A549 (cell line): ENCODE measurements around the gene LINC01488. TPM values are rescaled to one million over a fixed set of nuclear protein-coding genes. Genes with fewer than 3 reads are reported as not detected.

ENCODE experiments used
- ATAC-seq, 2 experiments: fragments of 200-7000 bp in 1 of 2; fragments of >200 bp in 1 of 2; cut with Nextera tagmentation in 1 of 2; cut with Tn5 transposase in 1 of 2; 3 replicates each; pipeline versions ENCODE4 v1.8.0 to v1.9.1; 2018 to 2020; ENCODE audit warnings: mild to moderate bottlenecking in 1 of 2, moderate library complexity in 1 of 2
- CTCF ChIA-PET: fragments of 300-600 bp; sonication (Branson Sonifier 250); formaldehyde crosslinking; extraction: SDS; loops from one replicate; lab custom pipeline; 2021; ENCODE audit warnings: antibody characterized with exemption, inconsistent platforms; lab: Yijun Ruan, JAX
- POLR2A ChIA-PET: fragments of 350-600 bp; formaldehyde crosslinking; extraction: SDS; loops from one replicate; lab custom pipeline; 2021; ENCODE audit warnings: antibody characterized with exemption, inconsistent platforms; lab: Yijun Ruan, JAX
- DNase-seq, 2 experiments: peaks; one replicate each; pipeline versions ENCODE4 v3.0.0 to v3.0.0-alpha.2; 2011 to 2016; ENCODE audit warnings: low read depth in 1 of 2, low spot score in 1 of 2
- FAIRE-seq: peaks from 2 replicates; lab custom pipeline; 2011; peaks lifted over from hg19 to GRCh38; lab: Jason Lieb, UNC
- H3K27ac ChIP-seq, 2 experiments: fragments of >200 bp; sonication (Bioruptor Twin); formaldehyde crosslinking; 3 replicates each; pipeline ENCODE4 v1.5.1; 2016 to 2017
- H3K4me1 ChIP-seq: fragments of >200 bp; sonication (Bioruptor Twin); formaldehyde crosslinking; 3 replicates; pipeline ENCODE4 v1.6.1; 2016
- H3K4me2 ChIP-seq: fragments of >200 bp; sonication (Bioruptor Twin); formaldehyde crosslinking; 3 replicates; pipeline ENCODE4 v1.6.1; 2016
- H3K4me3 ChIP-seq: fragments of >200 bp; sonication (Bioruptor Twin); formaldehyde crosslinking; 3 replicates; pipeline ENCODE4 v1.5.1; 2016
- H3K9me3 ChIP-seq: fragments of >200 bp; sonication (Bioruptor Twin); formaldehyde crosslinking; 3 replicates; pipeline ENCODE4 v1.6.1; 2016
- BCL3 ChIP-seq: fragments of >200 bp; sonication (Bioruptor Twin); formaldehyde crosslinking; IDR thresholded peaks from 3 replicates; pipeline ENCODE4 v1.6.1; 2016
- BHLHE40 ChIP-seq: IDR thresholded peaks from 2 replicates; pipeline ENCODE4 v1.6.1; 2012; ENCODE audit warnings: low read depth, low read length, inconsistent platforms
- CEBPB ChIP-seq, 2 experiments: fragments of >200 bp in 1 of 2; sonication (Bioruptor Twin) in 1 of 2; formaldehyde crosslinking in 1 of 2; IDR thresholded peaks; 2 replicates each; pipeline ENCODE4 v1.6.1; 2012 to 2016
- CHD4 ChIP-seq: fragments of 200-600 bp; sonication (generic); IDR thresholded peaks from 2 replicates; pipeline ENCODE4 v1.6.1; 2016; ENCODE audit warnings: antibody characterized with exemption, mild to moderate bottlenecking, borderline replicate concordance
- EHMT2 ChIP-seq: fragments of 200-600 bp; sonication (generic); IDR thresholded peaks from 2 replicates; pipeline ENCODE4 v1.6.1; 2016; ENCODE audit warnings: antibody characterized with exemption, low read depth, mild to moderate bottlenecking, moderate library complexity
- EP300 ChIP-seq, 2 experiments: fragments of >200 bp; sonication (Bioruptor Twin); formaldehyde crosslinking; IDR thresholded peaks; 2 replicates in 1 of 2; 3 replicates in 1 of 2; pipeline ENCODE4 v1.6.1; 2016 to 2017
- FOSB ChIP-seq: fragments of 250-450 bp; sonication (Bioruptor Pico); IDR thresholded peaks from 2 replicates; pipeline ENCODE4 v1.5.0; 2020; ENCODE audit warnings: mild to moderate bottlenecking, moderate library complexity
- FOSL2 ChIP-seq, 2 experiments: fragments of 450-650 bp in 1 of 2; fragments of >200 bp in 1 of 2; sonication (Bioruptor Twin) in 1 of 2; formaldehyde crosslinking; IDR thresholded peaks; 2 replicates each; pipeline versions ENCODE4 v1.5.0 to v1.6.1; 2016 to 2020; ENCODE audit warnings: mild to moderate bottlenecking in 1 of 2, moderate library complexity in 1 of 2
- FOXS1 ChIP-seq: fragments of 250-450 bp; sonication (Bioruptor Pico); IDR thresholded peaks from 2 replicates; pipeline ENCODE4 v1.5.0; 2020; ENCODE audit warnings: mild to moderate bottlenecking, moderate library complexity
- HEYL ChIP-seq: fragments of 250-450 bp; sonication (Bioruptor Pico); IDR thresholded peaks from 2 replicates; pipeline ENCODE4 v1.8.0; 2021; ENCODE audit warnings: mild to moderate bottlenecking, moderate library complexity
- HOXA7 ChIP-seq: fragments of 250-450 bp; sonication (Bioruptor Pico); IDR thresholded peaks from 2 replicates; pipeline ENCODE4 v1.5.0; 2020; ENCODE audit warnings: mild to moderate bottlenecking, moderate library complexity
- HOXB5 ChIP-seq: fragments of 250-450 bp; sonication (Bioruptor Pico); IDR thresholded peaks from 2 replicates; pipeline ENCODE4 v1.5.0; 2020; ENCODE audit warnings: mild to moderate bottlenecking, moderate library complexity
- JUNB ChIP-seq: fragments of >200 bp; sonication (Bioruptor Twin); formaldehyde crosslinking; IDR thresholded peaks from 2 replicates; pipeline ENCODE4 v1.6.1; 2016
- MAFK ChIP-seq: fragments of 450-650 bp; IDR thresholded peaks from 2 replicates; pipeline ENCODE4 v1.6.1; 2014; ENCODE audit not compliant: partially characterized antibody
- MAZ ChIP-seq: fragments of 150-350 bp; IDR thresholded peaks from 2 replicates; pipeline ENCODE4 v1.6.1; 2014; ENCODE audit warnings: antibody characterized with exemption, low read depth, low read length, borderline replicate concordance
- NFE2L2 ChIP-seq: fragments of 150-350 bp; conservative IDR thresholded peaks from 2 replicates; pipeline ENCODE4 v1.6.1; 2014; ENCODE audit warnings: low read length
- NPAS2 ChIP-seq: fragments of 250-450 bp; sonication (Bioruptor Pico); IDR thresholded peaks from 2 replicates; pipeline ENCODE4 v1.8.0; 2022; ENCODE audit warnings: mild to moderate bottlenecking, moderate library complexity, borderline replicate concordance
- NR3C1 ChIP-seq: fragments of >200 bp; sonication (Bioruptor Twin); formaldehyde crosslinking; IDR thresholded peaks from 3 replicates; pipeline ENCODE4 v1.6.1; 2017
- PHF8 ChIP-seq: fragments of 200-600 bp; sonication (generic); IDR thresholded peaks from 2 replicates; pipeline ENCODE4 v1.6.1; 2016; ENCODE audit warnings: low read depth, mild to moderate bottlenecking, antibody characterized with exemption, moderate library complexity, borderline replicate concordance
- POLR2AphosphoS2 ChIP-seq: conservative IDR thresholded peaks from 2 replicates; pipeline ENCODE4 v1.6.1; 2012; ENCODE audit warnings: low read length, improper control_type of control experiment, inconsistent platforms
- REST ChIP-seq: fragments of 200-600 bp; sonication (generic); IDR thresholded peaks from 2 replicates; pipeline ENCODE4 v1.6.1; 2016; ENCODE audit warnings: antibody characterized with exemption, mild to moderate bottlenecking, moderate library complexity
- TFCP2L1 ChIP-seq: fragments of 250-450 bp; sonication (Bioruptor Pico); IDR thresholded peaks from 2 replicates; pipeline ENCODE4 v1.5.0; 2021; ENCODE audit warnings: mild to moderate bottlenecking
- TP53 ChIP-seq: fragments of 250-450 bp; sonication (Bioruptor Pico); IDR thresholded peaks from 2 replicates; pipeline ENCODE4 v1.5.0; 2021; ENCODE audit warnings: mild to moderate bottlenecking, moderate library complexity
- USF2 ChIP-seq: fragments of 450-650 bp; IDR thresholded peaks from 2 replicates; pipeline ENCODE4 v1.6.1; 2014; ENCODE audit warnings: antibody characterized with exemption
- ZFP36 ChIP-seq: fragments of 450-650 bp; IDR thresholded peaks from 2 replicates; pipeline ENCODE4 v1.6.1; 2014; ENCODE audit warnings: borderline replicate concordance; ENCODE audit not compliant: partially characterized antibody
- WGBS: methylation state at CpG from one replicate; pipeline ENCODE4 v1.1.6; 2017; ENCODE audit errors: missing lambda C conversion rate; 5-methylcytosine and 5-hydroxymethylcytosine counted together
- polyA plus RNA-seq, 4 experiments: library from polyadenylated mRNA; depleted of rRNA in 3 of 4; stranded (reverse); fragments of >200 nt; fragmentation: RNase III in 1 of 4; extraction: RNeasy Plus Mini Kit Qiagen cat#74134 plus additional on column Dnase treatment in 1 of 4; gene quantifications; 2 replicates in 3 of 4; 3 replicates in 1 of 4; pipeline ENCODE4 v1.2.3, GENCODE V29; 2011 to 2017

LINC01488 gene
- polyA plus RNA-seq, 2 of the 4 experiments (the other 2 are of a cell fraction), result 0.05 TPM; not detected in 1

GRCh38 chr11:69473276-69473845, 8.1 kb upstream of the LINC01488 start:
- POLR2A ChIA-PET, result no interaction called here
- H3K4me2 ChIP-seq, result no peak overlapping the region
- peaks cover 6% of the 10 kb centered on the region for H3K4me1 ChIP-seq
- no peak overlapping the region for H3K27ac ChIP-seq
- CTCF ChIA-PET, result interaction anchor here (1.5 kb wide), 1 partner anchor 372 kb away, joined by 6 read pairs; no protein-coding TSS in a partner anchor
- 85% methylated on average over 5 of the region's 5 CpGs for WGBS
- no peak for ATAC-seq
- DNase-seq, result no peak
- TF ChIP-seq NR3C1, result no peak
- TF ChIP-seq EHMT2, result no peak
- no peak for TF ChIP-seq USF2
- TF ChIP-seq HOXA7 (CRISPR knock-in tag), result no peak
- TF ChIP-seq HOXB5 (CRISPR knock-in tag), result no peak
- no peak for TF ChIP-seq BCL3
- TF ChIP-seq TP53, result no peak
- no peak for TF ChIP-seq NFE2L2
- TF ChIP-seq MAZ, result no peak
- TF ChIP-seq TFCP2L1 (CRISPR knock-in tag), result no peak
- no peak for TF ChIP-seq BHLHE40
- TF ChIP-seq NPAS2 (CRISPR knock-in tag), result no peak
- TF ChIP-seq, all 56 proteins: peak for 0
- H3K9me3 ChIP-seq, result peaks cover 3% of the 10 kb centered on the region; the same call in 1 of the 3 replicates
- H3K4me3 ChIP-seq, result no peak overlapping the region
- no peak for FAIRE-seq

- ChIA-PET POLR2A (no interaction called here), CTCF (no interaction called here)
- Histone ChIP-seq H3K4me2 (no peak overlapping the region), H3K4me1 (peaks cover 19% of the 10 kb centered on the region)
- FAIRE-seq (no peak), DNase-seq (no peak)
- TF ChIP-seq POLR2AphosphoS2, result no peak
- no peak for TF ChIP-seq ZFP36
- TF ChIP-seq FOXS1 (CRISPR knock-in tag), result no peak
- TF ChIP-seq MAFK, result no peak
- no peak for TF ChIP-seq PHF8
- TF ChIP-seq EP300 (IDR thresholded peaks at IDR 0.05), result no peak
- TF ChIP-seq HEYL, result no peak
- no peak for TF ChIP-seq CHD4
- no peak for TF ChIP-seq CEBPB (IDR thresholded peaks at IDR 0.05)
- TF ChIP-seq FOSL2 (IDR thresholded peaks at IDR 0.05), result no peak
- no peak for TF ChIP-seq FOSL2 (CRISPR knock-in tag; IDR thresholded peaks at IDR 0.05)
- TF ChIP-seq JUNB, result no peak
- TF ChIP-seq NFE2L2, result no peak
- TF ChIP-seq BHLHE40, result no peak
- TF ChIP-seq FOSB, result no peak
- TF ChIP-seq REST, result no peak
- TF ChIP-seq, all 56 proteins: peak for 0
- Histone ChIP-seq H3K9me3 (peaks cover 3% of the 10 kb centered on the region; the same call in 1 of the 3 replicates), H3K27ac (no peak overlapping the region), H3K4me3 (no peak overlapping the region)
- WGBS, result 88% methylated on average over 9 of the region's 9 CpGs
- ATAC-seq, result no peak
Measured at GRCh38 chr11:69474736-69475135, 6.7 kb upstream of the LINC01488 start.
